PFSK-1 (cell line): Measurements from ENCODE around the gene ERBIN.

Experiments used
- FOXP2 ChIP-seq: optimal IDR thresholded peaks from 2 replicates; pipeline ENCODE3; 2011; ENCODE audit warnings: borderline replicate concordance, control low read depth, inconsistent platforms; ENCODE audit not compliant: insufficient read depth; ENCODE audit errors: extremely low read length, extremely low read depth
- POLR2AphosphoS5 ChIP-seq: IDR thresholded peaks from 2 replicates; pipeline ENCODE4 v1.6.1; 2012; ENCODE audit warnings: low read depth, mild to moderate bottlenecking, control low read depth, low read length, moderate library complexity
- REST ChIP-seq, 2 experiments: IDR thresholded peaks; 2 replicates each; pipeline versions ENCODE4 v1.6.1 to v1.8.0; 2011 to 2012; ENCODE audit warnings: low read depth in 2 of 2, low read length in 2 of 2, control low read depth in 1 of 2, inconsistent platforms in 1 of 2, mild to moderate bottlenecking in 1 of 2, moderate library complexity in 1 of 2; ENCODE audit not compliant: insufficient read depth in 1 of 2
- SIN3A ChIP-seq: IDR thresholded peaks from 2 replicates; pipeline ENCODE4 v1.6.1; 2012; ENCODE audit warnings: mild to moderate bottlenecking, low read length, moderate library complexity, borderline replicate concordance; ENCODE audit not compliant: insufficient read depth
- TAF1 ChIP-seq: IDR thresholded peaks from 2 replicates; pipeline ENCODE4 v1.6.1; 2012; ENCODE audit warnings: low read length, control low read depth, borderline replicate concordance; ENCODE audit not compliant: insufficient read depth

Gene ERBIN

GRCh38 chr5:65954200-65954599 lies 27.8 kb downstream of the ERBIN start:
- TF ChIP-seq POLR2AphosphoS5 (no peak), FOXP2 (no peak), SIN3A (no peak), TAF1 (no peak), REST (IDR thresholded peaks at IDR 0.05; ENCODE audit: insufficient read depth in 1 of 2, low read depth in 2 of 2, low read length in 2 of 2) (no peak)

- TF ChIP-seq SIN3A (no peak), POLR2AphosphoS5 (no peak), REST (IDR thresholded peaks at IDR 0.05; ENCODE audit: insufficient read depth in 1 of 2, low read depth in 2 of 2, low read length in 2 of 2) (no peak), FOXP2 (no peak), TAF1 (no peak)
Observed at GRCh38 chr5:65955746-65956145, 29.4 kb downstream of the ERBIN start.

- no peak for TF ChIP-seq POLR2AphosphoS5
- no peak for TF ChIP-seq REST (IDR thresholded peaks at IDR 0.05; ENCODE audit: insufficient read depth in 1 of 2, low read depth in 2 of 2, low read length in 2 of 2)
- TF ChIP-seq FOXP2 = no peak
- TF ChIP-seq TAF1 = no peak
Observed at GRCh38 chr5:65961633-65962032, 35.3 kb downstream of the ERBIN start.

GRCh38 chr5:65967288-65968066 lies 41.1 kb downstream of the ERBIN start:
- TF ChIP-seq POLR2AphosphoS5 (no peak), SIN3A (no peak), TAF1 (no peak), REST (IDR thresholded peaks at IDR 0.05; ENCODE audit: insufficient read depth in 1 of 2, low read depth in 2 of 2, low read length in 2 of 2) (no peak), FOXP2 (no peak)
